ENCODE data around the gene TDRD7. TPM values are rescaled to one million over a fixed set of nuclear protein-coding genes. Genes with fewer than 3 reads are reported as not detected.

The TDRD7 gene
- total and polyA plus RNA-seq, 2 of the 13 experiments (the other 11 are each of a cell fraction or from before 2014, with no cell fraction given): 9.8 to 15.5 TPM

GRCh38 chr9:97462914-97463313, 51.0 kb downstream of the TDRD7 start (continued):
- TF ChIP-seq ETV5 (CRISPR knock-in tag; IDR thresholded peaks at IDR 0.05; ENCODE audit: borderline replicate concordance) (no peak), ZNF180 (CRISPR knock-in tag; IDR thresholded peaks at IDR 0.05; ENCODE audit: borderline replicate concordance, low read depth) (no peak), BHLHE40 (IDR thresholded peaks at IDR 0.05; ENCODE audit: low read length) (no peak), HINFP (CRISPR knock-in tag; IDR thresholded peaks at IDR 0.05; ENCODE audit: low read depth) (no peak), NCOR1 (IDR thresholded peaks at IDR 0.05; ENCODE audit: borderline replicate concordance, low read length) (no peak)
- TF ChIP-seq, protein P1, sequence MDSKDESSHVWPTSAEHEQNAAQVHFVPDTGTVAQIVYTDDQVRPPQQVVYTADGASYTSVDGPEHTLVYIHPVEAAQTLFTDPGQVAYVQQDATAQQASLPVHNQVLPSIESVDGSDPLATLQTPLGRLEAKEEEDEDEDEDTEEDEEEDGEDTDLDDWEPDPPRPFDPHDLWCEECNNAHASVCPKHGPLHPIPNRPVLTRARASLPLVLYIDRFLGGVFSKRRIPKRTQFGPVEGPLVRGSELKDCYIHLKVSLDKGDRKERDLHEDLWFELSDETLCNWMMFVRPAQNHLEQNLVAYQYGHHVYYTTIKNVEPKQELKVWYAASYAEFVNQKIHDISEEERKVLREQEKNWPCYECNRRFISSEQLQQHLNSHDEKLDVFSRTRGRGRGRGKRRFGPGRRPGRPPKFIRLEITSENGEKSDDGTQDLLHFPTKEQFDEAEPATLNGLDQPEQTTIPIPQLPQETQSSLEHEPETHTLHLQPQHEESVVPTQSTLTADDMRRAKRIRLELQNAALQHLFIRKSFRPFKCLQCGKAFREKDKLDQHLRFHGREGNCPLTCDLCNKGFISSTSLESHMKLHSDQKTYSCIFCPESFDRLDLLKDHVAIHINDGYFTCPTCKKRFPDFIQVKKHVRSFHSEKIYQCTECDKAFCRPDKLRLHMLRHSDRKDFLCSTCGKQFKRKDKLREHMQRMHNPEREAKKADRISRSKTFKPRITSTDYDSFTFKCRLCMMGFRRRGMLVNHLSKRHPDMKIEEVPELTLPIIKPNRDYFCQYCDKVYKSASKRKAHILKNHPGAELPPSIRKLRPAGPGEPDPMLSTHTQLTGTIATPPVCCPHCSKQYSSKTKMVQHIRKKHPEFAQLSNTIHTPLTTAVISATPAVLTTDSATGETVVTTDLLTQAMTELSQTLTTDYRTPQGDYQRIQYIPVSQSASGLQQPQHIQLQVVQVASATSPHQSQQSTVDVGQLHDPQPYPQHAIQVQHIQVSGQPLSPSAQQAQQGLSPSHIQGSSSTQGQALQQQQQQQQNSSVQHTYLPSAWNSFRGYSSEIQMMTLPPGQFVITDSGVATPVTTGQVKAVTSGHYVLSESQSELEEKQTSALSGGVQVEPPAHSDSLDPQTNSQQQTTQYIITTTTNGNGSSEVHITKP (CRISPR knock-in tag; IDR thresholded peaks at IDR 0.05; ENCODE audit: low read depth): no peak

Measured in HepG2 (cell line).